Endodermal cell (in vitro differentiated cells): ENCODE measurements around the gene ALOX12. TPM values are rescaled to one million over a fixed set of nuclear protein-coding genes. Genes with fewer than 3 reads are reported as not detected.

Source experiments
- DNase-seq: peaks from one replicate; pipeline ENCODE4 v3.0.0-alpha.2; 2017
- H3K27ac ChIP-seq: 2 replicates; pipeline ENCODE4 v1.5.1; 2013; ENCODE audit warnings: mild to moderate bottlenecking, low read depth, low read length, moderate library complexity
- H3K27me3 ChIP-seq: 2 replicates; pipeline ENCODE4 v1.6.1; 2013; ENCODE audit warnings: mild to moderate bottlenecking, low read length, moderate library complexity; ENCODE audit not compliant: insufficient read depth, control insufficient read depth, poor library complexity, severe bottlenecking
- H3K36me3 ChIP-seq: 2 replicates; pipeline ENCODE4 v1.7.0; 2013; ENCODE audit warnings: mild to moderate bottlenecking, low read length, moderate library complexity; ENCODE audit not compliant: control insufficient read depth, insufficient read depth
- H3K4me1 ChIP-seq: one replicate; pipeline ENCODE4 v1.7.0; 2013; ENCODE audit warnings: low read length; ENCODE audit not compliant: control insufficient read depth, insufficient read depth
- H3K4me3 ChIP-seq: 2 replicates; pipeline ENCODE4 v1.5.1; 2013; ENCODE audit warnings: mild to moderate bottlenecking, low read length, moderate library complexity
- H3K9ac ChIP-seq: 2 replicates; pipeline ENCODE4 v1.6.1; 2013; ENCODE audit warnings: mild to moderate bottlenecking, low read length, moderate library complexity; ENCODE audit not compliant: poor library complexity, severe bottlenecking; ENCODE audit errors: extremely low read depth
- H3K9me3 ChIP-seq: 2 replicates; pipeline ENCODE4 v1.6.1; 2013; ENCODE audit warnings: mild to moderate bottlenecking, low read length, moderate library complexity; ENCODE audit not compliant: control insufficient read depth
- H3K27ac Mint-ChIP-seq: 2 replicates; pipeline ENCODE4 v1.8.0; 2020; ENCODE audit warnings: mixed read lengths
- H3K27me3 Mint-ChIP-seq: 2 replicates; pipeline ENCODE4 v1.8.0; 2021; ENCODE audit warnings: mild to moderate bottlenecking, mixed read lengths; ENCODE audit not compliant: insufficient read depth
- H3K36me3 Mint-ChIP-seq: 2 replicates; pipeline ENCODE4 v1.8.0; 2020; ENCODE audit warnings: low read depth, mixed read lengths
- H3K4me1 Mint-ChIP-seq: 2 replicates; pipeline ENCODE4 v1.8.0; 2020; ENCODE audit warnings: mixed read lengths
- H3K4me3 Mint-ChIP-seq: 2 replicates; pipeline ENCODE4 v1.8.0; 2020; ENCODE audit warnings: mild to moderate bottlenecking, moderate library complexity, mixed read lengths
- H3K9me3 Mint-ChIP-seq: 2 replicates; pipeline ENCODE4 v1.8.0; 2020; ENCODE audit warnings: mild to moderate bottlenecking, mixed read lengths
- CTCF ChIP-seq: fragments of 200-600 bp; sonication (generic); conservative IDR thresholded peaks from 2 replicates; pipeline ENCODE4 v1.5.0; 2021; ENCODE audit warnings: antibody characterized with exemption, mild to moderate bottlenecking
- WGBS, 2 experiments: methylation state at CpG; one replicate each; pipeline versions ENCODE4 v1.1.5 to v1.1.7; 2013; ENCODE audit warnings: missing lambda C conversion rate in 2 of 2, mixed read lengths in 1 of 2; ENCODE audit not compliant: insufficient coverage in 1 of 2, insufficient read length in 1 of 2; 5-methylcytosine and 5-hydroxymethylcytosine counted together
- total RNA-seq, 2 donors: library from RNA; stranded (reverse); fragmentation: NEBNext Ultra II Directional in 1 of 2; extraction: Animal tissue kit (Norgen Biotek cat#: 25700) in 1 of 2; gene quantifications; 2 replicates in 1 of 2; 3 replicates in 1 of 2; pipeline ENCODE4 v1.2.1, GENCODE V29; 2021

Gene ALOX12
- total RNA-seq, 2 donors from 2014 or later: 0.46 to 0.92 TPM

GRCh38 chr17:7021993-7022778 lies 26.3 kb downstream of the ALOX12 start:
- peak; percentile 96 for TF ChIP-seq CTCF
- H3K9me3 ChIP-seq: no peaks in the 10 kb centered on the region
- no peaks in the 10 kb centered on the region for H3K4me1 ChIP-seq
- peaks cover 37% of the 10 kb centered on the region for H3K27me3 ChIP-seq
- WGBS, 2 experiments: 11 to 13% methylated on average over 17 to 52 of the region's 53 CpGs
- H3K27ac ChIP-seq: no peak overlapping the region
- peak overlapping the region; percentile 55 for H3K4me3 Mint-ChIP-seq
- H3K36me3 ChIP-seq: peaks cover 3% of the 10 kb centered on the region
- H3K9me3 Mint-ChIP-seq: peaks cover 7% of the 10 kb centered on the region
- peak; percentile 97 for DNase-seq
- peaks cover 4% of the 10 kb centered on the region for H3K36me3 Mint-ChIP-seq
- no peak overlapping the region for H3K9ac ChIP-seq
- H3K27ac Mint-ChIP-seq: no peak overlapping the region
- H3K4me1 Mint-ChIP-seq: peaks cover 16% of the 10 kb centered on the region
- H3K27me3 Mint-ChIP-seq: peaks cover 43% of the 10 kb centered on the region
- no peak overlapping the region for H3K4me3 ChIP-seq

- Mint-ChIP-seq H3K36me3 (no peaks in the 10 kb centered on the region), H3K4me1 (peaks cover 16% of the 10 kb centered on the region), H3K27ac (peak within 1 kb of the TSS; percentile 44), H3K4me3 (peak within 1 kb of the TSS; percentile 55), H3K9me3 (peaks cover 7% of the 10 kb centered on the region), H3K27me3 (peaks cover 43% of the 10 kb centered on the region)
- Histone ChIP-seq H3K27ac (no peak within 1 kb of the TSS), H3K9ac (no peak within 1 kb of the TSS), H3K9me3 (no peaks in the 10 kb centered on the region), H3K4me1 (no peaks in the 10 kb centered on the region), H3K27me3 (peaks cover 37% of the 10 kb centered on the region), H3K36me3 (no peaks in the 10 kb centered on the region), H3K4me3 (no peak within 1 kb of the TSS)
- TF ChIP-seq CTCF: no peak
- 47 to 62% methylated on average over 28 to 46 of the region's 47 CpGs for WGBS, 2 experiments
- peak; percentile 79 for DNase-seq
These were observed 27.1 kb downstream of the ALOX12 start, which contains the start of gene BCL6B for GRCh38 chr17:7022781-7023571. Gene BCL6B (plus strand): TSS chr17:7023050. CDS start chr17:7023672, 622 bp downstream.

- WGBS, 2 experiments: 48 to 59% methylated on average over 37 to 51 of the region's 51 CpGs
- Histone ChIP-seq H3K36me3 (no peaks in the 10 kb centered on the region), H3K4me3 (no peak overlapping the region), H3K9me3 (no peaks in the 10 kb centered on the region), H3K4me1 (no peaks in the 10 kb centered on the region), H3K27ac (no peak overlapping the region), H3K27me3 (peaks cover 37% of the 10 kb centered on the region), H3K9ac (no peak overlapping the region)
- Mint-ChIP-seq H3K27me3 (peaks cover 43% of the 10 kb centered on the region), H3K36me3 (no peaks in the 10 kb centered on the region), H3K4me3 (peak overlapping the region; percentile 55), H3K4me1 (peaks cover 16% of the 10 kb centered on the region), H3K27ac (peak overlapping the region; percentile 44), H3K9me3 (peaks cover 7% of the 10 kb centered on the region)
- no peak for TF ChIP-seq CTCF
- peak; percentile 100 for DNase-seq
These were observed 27.9 kb downstream of the ALOX12 start for GRCh38 chr17:7023576-7024401.
